ENCODE results near the gene FICD. TPM values are rescaled to one million over a fixed set of nuclear protein-coding genes. Genes with fewer than 3 reads are reported as not detected.

Gene FICD
- total and polyA plus RNA-seq, 9 of the 15 experiments (the other 6 are each of a cell fraction or from before 2014, with no cell fraction given) = 0.88 to 4.5 (median 1.9) TPM

DNA sequence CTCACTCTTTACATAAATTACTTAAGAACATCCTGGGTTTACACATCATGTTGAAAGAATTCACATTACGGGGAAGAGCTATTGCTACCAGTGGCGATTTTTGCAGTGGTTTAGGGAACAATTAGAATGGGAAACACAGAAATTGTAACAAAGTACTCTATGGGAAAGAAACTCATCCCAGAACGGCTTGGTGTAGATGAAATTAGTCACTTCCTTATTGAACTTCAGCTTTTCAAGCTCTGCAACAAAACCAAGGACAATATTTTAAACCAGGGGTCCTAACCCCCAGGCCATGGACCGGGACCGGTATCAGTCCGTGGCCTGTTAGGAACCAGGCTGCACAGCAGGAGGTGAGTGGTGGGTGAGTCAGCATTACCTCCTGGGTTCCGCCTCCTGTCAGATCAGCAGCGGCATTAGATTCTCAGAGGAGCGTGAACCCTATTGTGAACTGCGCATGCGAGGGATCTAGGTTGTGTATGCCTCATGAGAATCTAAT is 32.3 kb upstream of the FICD start (continued):
- TF ChIP-seq, protein P1, sequence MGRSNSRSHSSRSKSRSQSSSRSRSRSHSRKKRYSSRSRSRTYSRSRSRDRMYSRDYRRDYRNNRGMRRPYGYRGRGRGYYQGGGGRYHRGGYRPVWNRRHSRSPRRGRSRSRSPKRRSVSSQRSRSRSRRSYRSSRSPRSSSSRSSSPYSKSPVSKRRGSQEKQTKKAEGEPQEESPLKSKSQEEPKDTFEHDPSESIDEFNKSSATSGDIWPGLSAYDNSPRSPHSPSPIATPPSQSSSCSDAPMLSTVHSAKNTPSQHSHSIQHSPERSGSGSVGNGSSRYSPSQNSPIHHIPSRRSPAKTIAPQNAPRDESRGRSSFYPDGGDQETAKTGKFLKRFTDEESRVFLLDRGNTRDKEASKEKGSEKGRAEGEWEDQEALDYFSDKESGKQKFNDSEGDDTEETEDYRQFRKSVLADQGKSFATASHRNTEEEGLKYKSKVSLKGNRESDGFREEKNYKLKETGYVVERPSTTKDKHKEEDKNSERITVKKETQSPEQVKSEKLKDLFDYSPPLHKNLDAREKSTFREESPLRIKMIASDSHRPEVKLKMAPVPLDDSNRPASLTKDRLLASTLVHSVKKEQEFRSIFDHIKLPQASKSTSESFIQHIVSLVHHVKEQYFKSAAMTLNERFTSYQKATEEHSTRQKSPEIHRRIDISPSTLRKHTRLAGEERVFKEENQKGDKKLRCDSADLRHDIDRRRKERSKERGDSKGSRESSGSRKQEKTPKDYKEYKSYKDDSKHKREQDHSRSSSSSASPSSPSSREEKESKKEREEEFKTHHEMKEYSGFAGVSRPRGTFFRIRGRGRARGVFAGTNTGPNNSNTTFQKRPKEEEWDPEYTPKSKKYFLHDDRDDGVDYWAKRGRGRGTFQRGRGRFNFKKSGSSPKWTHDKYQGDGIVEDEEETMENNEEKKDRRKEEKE (IDR thresholded peaks at IDR 0.05; ENCODE audit: borderline replicate concordance in 1 of 2, control insufficient read depth in 1 of 2, low read depth in 2 of 2, low read length in 1 of 2) = no peak
- TF ChIP-seq ZBTB7A (IDR thresholded peaks at IDR 0.05; ENCODE audit: borderline replicate concordance, control insufficient read depth, low read depth, low read length) = peak; percentile 35; the same call in 1 of the 2 replicates
- TF ChIP-seq SAFB (IDR thresholded peaks at IDR 0.05; ENCODE audit: borderline replicate concordance, low read depth, low read length) = no peak
- peak; percentile 79; the same call in 1 of the 2 replicates for TF ChIP-seq SMARCE1 (IDR thresholded peaks at IDR 0.05)
- TF ChIP-seq ILK (tag; IDR thresholded peaks at IDR 0.05; ENCODE audit: borderline replicate concordance, low read depth) = no peak
- no peak for TF ChIP-seq FOS (IDR thresholded peaks at IDR 0.05; ENCODE audit: extremely low read depth, insufficient read length)
- TF ChIP-seq, protein P2, sequence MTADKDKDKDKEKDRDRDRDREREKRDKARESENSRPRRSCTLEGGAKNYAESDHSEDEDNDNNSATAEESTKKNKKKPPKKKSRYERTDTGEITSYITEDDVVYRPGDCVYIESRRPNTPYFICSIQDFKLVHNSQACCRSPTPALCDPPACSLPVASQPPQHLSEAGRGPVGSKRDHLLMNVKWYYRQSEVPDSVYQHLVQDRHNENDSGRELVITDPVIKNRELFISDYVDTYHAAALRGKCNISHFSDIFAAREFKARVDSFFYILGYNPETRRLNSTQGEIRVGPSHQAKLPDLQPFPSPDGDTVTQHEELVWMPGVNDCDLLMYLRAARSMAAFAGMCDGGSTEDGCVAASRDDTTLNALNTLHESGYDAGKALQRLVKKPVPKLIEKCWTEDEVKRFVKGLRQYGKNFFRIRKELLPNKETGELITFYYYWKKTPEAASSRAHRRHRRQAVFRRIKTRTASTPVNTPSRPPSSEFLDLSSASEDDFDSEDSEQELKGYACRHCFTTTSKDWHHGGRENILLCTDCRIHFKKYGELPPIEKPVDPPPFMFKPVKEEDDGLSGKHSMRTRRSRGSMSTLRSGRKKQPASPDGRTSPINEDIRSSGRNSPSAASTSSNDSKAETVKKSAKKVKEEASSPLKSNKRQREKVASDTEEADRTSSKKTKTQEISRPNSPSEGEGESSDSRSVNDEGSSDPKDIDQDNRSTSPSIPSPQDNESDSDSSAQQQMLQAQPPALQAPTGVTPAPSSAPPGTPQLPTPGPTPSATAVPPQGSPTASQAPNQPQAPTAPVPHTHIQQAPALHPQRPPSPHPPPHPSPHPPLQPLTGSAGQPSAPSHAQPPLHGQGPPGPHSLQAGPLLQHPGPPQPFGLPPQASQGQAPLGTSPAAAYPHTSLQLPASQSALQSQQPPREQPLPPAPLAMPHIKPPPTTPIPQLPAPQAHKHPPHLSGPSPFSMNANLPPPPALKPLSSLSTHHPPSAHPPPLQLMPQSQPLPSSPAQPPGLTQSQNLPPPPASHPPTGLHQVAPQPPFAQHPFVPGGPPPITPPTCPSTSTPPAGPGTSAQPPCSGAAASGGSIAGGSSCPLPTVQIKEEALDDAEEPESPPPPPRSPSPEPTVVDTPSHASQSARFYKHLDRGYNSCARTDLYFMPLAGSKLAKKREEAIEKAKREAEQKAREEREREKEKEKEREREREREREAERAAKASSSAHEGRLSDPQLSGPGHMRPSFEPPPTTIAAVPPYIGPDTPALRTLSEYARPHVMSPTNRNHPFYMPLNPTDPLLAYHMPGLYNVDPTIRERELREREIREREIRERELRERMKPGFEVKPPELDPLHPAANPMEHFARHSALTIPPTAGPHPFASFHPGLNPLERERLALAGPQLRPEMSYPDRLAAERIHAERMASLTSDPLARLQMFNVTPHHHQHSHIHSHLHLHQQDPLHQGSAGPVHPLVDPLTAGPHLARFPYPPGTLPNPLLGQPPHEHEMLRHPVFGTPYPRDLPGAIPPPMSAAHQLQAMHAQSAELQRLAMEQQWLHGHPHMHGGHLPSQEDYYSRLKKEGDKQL (CRISPR knock-in tag; IDR thresholded peaks at IDR 0.05; ENCODE audit: borderline replicate concordance) = no peak
- TF ChIP-seq ZNF551 (CRISPR knock-in tag; IDR thresholded peaks at IDR 0.05) = no peak
- no peak for TF ChIP-seq SIN3B (IDR thresholded peaks at IDR 0.05; ENCODE audit: low read depth)
- TF ChIP-seq MCM5 (IDR thresholded peaks at IDR 0.05; ENCODE audit: low read depth) = no peak
- no peak for TF ChIP-seq CBX1 (IDR thresholded peaks at IDR 0.05; ENCODE audit: low read depth)
- no peak for TF ChIP-seq ZNF239 (CRISPR knock-in tag; IDR thresholded peaks at IDR 0.05)
- peak; percentile 75 for TF ChIP-seq ARID1B (IDR thresholded peaks at IDR 0.05)
- no peak for TF ChIP-seq FOXJ2 (tag; IDR thresholded peaks at IDR 0.05)
- TF ChIP-seq ZFPM2 (CRISPR knock-in tag; IDR thresholded peaks at IDR 0.05) = no peak
- TF ChIP-seq CBFA2T3 (IDR thresholded peaks at IDR 0.05) = peak; percentile 21; the same call in 1 of the 2 replicates
- TF ChIP-seq DPF2 (IDR thresholded peaks at IDR 0.05) = peak; percentile 92
- no peak for TF ChIP-seq MAZ (CRISPR knock-in tag; conservative IDR thresholded peaks at IDR 0.05 in 1 of 2, IDR thresholded peaks at IDR 0.05 in 1 of 2)
- peak; percentile 95 for TF ChIP-seq C11orf30 (IDR thresholded peaks at IDR 0.05; ENCODE audit: low read depth)
- TF ChIP-seq MEF2A (IDR thresholded peaks at IDR 0.05; ENCODE audit: control insufficient read depth, low read depth, low read length) = no peak
- TF ChIP-seq ZNF707 (CRISPR knock-in tag; conservative IDR thresholded peaks at IDR 0.05) = no peak
- TF ChIP-seq SREBF2 (CRISPR knock-in tag; IDR thresholded peaks at IDR 0.05) = no peak

All from K562 (cell line).